ENCODE measurements around the gene DDX23.

DDX23 gene

GRCh38 chr12:48831257-48831656 is 20.7 kb downstream of the DDX23 start:
- peaks cover 67 to 100% (median 97%) of the 10 kb centered on the region in 3 donors for H3K36me3 ChIP-seq
- TF ChIP-seq, protein P1, sequence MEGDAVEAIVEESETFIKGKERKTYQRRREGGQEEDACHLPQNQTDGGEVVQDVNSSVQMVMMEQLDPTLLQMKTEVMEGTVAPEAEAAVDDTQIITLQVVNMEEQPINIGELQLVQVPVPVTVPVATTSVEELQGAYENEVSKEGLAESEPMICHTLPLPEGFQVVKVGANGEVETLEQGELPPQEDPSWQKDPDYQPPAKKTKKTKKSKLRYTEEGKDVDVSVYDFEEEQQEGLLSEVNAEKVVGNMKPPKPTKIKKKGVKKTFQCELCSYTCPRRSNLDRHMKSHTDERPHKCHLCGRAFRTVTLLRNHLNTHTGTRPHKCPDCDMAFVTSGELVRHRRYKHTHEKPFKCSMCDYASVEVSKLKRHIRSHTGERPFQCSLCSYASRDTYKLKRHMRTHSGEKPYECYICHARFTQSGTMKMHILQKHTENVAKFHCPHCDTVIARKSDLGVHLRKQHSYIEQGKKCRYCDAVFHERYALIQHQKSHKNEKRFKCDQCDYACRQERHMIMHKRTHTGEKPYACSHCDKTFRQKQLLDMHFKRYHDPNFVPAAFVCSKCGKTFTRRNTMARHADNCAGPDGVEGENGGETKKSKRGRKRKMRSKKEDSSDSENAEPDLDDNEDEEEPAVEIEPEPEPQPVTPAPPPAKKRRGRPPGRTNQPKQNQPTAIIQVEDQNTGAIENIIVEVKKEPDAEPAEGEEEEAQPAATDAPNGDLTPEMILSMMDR (IDR thresholded peaks at IDR 0.05), result no peak
- no peaks in the 10 kb centered on the region for H3K9me3 ChIP-seq
- H3K27me3 ChIP-seq, result no peaks in the 10 kb centered on the region
- intact Hi-C loops (cut with DNase I; ENCODE audit: low total_unique reads), result no loop called here
- DNase-seq, result no peak
- H3K27ac ChIP-seq, result no peak overlapping the region
- H3K4me3 ChIP-seq, result no peak overlapping the region
- H3K4me1 ChIP-seq, result no peaks in the 10 kb centered on the region

DNA sequence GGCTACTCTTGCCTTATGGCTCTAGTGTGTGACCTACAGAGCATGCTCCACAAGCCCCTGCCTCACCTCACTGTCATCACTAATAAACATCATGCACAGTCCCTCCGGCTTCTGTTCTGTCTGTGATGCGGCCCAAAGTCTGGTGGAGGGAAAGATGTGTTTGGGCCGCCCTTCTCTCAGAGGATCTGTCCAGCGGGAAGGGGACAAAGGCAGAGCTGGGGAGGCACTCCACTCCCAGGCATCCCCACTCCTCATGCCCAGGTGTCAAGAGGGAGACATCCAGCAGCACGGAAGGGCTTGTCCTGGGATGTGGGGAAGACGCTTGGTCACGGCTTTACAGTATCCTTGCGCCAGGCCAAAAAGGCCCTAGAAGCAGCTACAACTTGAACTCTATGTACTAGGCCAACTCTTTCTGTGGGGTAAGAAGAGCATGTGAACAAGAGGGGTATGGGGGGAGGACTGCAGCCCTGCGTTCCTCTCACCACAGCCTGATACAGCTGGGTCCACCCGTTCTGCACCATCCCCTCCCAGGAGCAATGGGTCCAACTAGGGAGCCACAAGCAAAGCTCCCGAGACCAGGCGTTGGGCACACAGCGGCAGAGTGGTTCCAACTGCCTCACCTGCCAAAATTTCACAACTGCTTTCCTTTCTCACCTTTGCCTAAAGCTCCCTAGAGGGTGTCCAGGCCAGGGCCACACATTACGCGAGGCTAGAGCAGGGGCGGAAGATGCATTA is 23.0 kb downstream of the DDX23 start:
- no peaks in the 10 kb centered on the region for H3K27me3 ChIP-seq
- H3K27ac ChIP-seq, result no peak overlapping the region
- H3K36me3 ChIP-seq, result peaks cover 48 to 100% (median 85%) of the 10 kb centered on the region in 3 donors
- TF ChIP-seq, protein P1 (IDR thresholded peaks at IDR 0.05), result no peak
- no peak overlapping the region for H3K4me3 ChIP-seq
- DNase-seq, result no peak
- no peaks in the 10 kb centered on the region for H3K4me1 ChIP-seq
- no peaks in the 10 kb centered on the region for H3K9me3 ChIP-seq
- intact Hi-C loops (cut with DNase I; ENCODE audit: low total_unique reads), result no loop called here

DNA sequence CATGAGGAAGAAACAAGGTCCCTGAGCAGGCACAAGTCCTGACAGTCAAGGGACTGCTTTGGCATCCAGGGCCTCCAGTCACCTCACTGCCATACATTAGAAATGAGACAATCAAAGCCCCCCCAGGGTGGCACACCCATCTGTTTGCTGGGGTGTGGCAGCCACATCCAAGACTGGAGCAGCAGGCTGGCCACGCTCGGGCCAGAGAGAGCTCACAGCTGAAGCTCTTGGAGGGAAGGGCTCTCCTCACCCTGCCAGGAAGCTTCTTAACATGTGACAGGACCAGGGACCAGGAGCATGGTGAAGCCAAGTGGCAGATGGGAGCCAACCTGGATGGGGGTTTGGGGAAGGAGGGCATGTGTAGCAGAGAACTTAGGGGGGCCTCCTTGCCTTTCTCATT is 23.7 kb downstream of the DDX23 start:
- no peak for DNase-seq
- no peaks in the 10 kb centered on the region for H3K9me3 ChIP-seq
- H3K36me3 ChIP-seq, result peaks cover 41 to 100% (median 81%) of the 10 kb centered on the region in 3 donors
- no peaks in the 10 kb centered on the region for H3K4me1 ChIP-seq
- TF ChIP-seq, protein P1 (IDR thresholded peaks at IDR 0.05), result no peak
- no peaks in the 10 kb centered on the region for H3K27me3 ChIP-seq
- no peak overlapping the region for H3K27ac ChIP-seq
- H3K4me3 ChIP-seq, result no peak overlapping the region
- intact Hi-C loops (cut with DNase I; ENCODE audit: low total_unique reads), result no loop called here

DNA sequence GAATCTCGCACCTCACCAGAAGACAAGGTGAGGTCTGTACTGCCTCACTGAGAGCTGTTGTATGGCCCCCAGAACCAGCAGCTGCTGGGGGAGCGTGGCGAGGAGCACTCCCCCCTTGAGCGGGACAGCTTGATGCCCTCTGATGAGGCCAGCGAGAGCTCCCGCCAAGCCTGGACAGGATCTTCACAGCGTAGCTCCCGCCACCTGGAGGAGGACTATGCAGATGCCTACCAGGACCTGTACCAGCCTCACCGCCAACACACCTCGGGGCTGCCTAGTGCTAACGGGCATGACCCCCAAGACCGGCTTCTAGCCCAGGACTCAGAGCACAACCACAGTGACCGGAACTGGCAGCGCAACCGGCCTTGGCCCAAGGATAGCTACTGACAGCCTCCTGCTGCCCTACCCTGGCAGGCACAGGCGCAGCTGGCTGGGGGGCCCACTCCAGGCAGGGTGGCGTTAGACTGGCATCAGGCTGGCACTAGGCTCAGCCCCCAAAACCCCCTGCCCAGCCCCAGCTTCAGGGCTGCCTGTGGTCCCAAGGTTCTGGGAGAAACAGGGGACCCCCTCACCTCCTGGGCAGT is 24.4 kb downstream of the DDX23 start:
- TF ChIP-seq, protein P1 (IDR thresholded peaks at IDR 0.05), result no peak
- Histone ChIP-seq H3K36me3 (peaks cover 35 to 95% (median 74%) of the 10 kb centered on the region in 3 donors), H3K27ac (no peak overlapping the region), H3K9me3 (no peaks in the 10 kb centered on the region), H3K27me3 (no peaks in the 10 kb centered on the region), H3K4me1 (no peaks in the 10 kb centered on the region), H3K4me3 (no peak overlapping the region)
- intact Hi-C loops (cut with DNase I; ENCODE audit: low total_unique reads), result no loop called here
- no peak for DNase-seq

DNA sequence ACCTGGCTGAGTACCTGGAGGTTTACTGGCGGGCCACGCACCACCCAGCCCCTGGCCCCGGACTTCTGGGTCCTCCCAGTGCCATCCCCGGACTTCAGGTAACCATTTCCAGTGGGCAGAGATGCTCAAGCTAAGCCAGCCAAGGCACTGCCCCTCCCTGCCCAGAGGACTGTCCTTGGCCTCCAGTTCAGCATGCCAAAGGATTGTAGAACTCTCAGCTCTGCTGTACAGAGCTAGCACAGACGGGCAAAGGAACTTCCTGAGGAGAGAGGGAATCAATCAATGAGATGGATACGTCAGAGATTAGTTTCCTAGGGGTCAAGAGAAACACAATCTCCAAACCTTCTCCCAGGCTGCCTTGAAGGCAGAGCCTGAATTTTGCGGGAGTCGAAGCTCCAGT is 24.9 kb downstream of the DDX23 start:
- peaks cover 30 to 90% (median 68%) of the 10 kb centered on the region in 3 donors for H3K36me3 ChIP-seq
- no peaks in the 10 kb centered on the region for H3K27me3 ChIP-seq
- H3K4me1 ChIP-seq, result no peaks in the 10 kb centered on the region
- H3K4me3 ChIP-seq, result no peak overlapping the region
- no peak for DNase-seq
- intact Hi-C loops (cut with DNase I; ENCODE audit: low total_unique reads), result no loop called here
- H3K9me3 ChIP-seq, result no peaks in the 10 kb centered on the region
- no peak overlapping the region for H3K27ac ChIP-seq
- TF ChIP-seq, protein P1 (IDR thresholded peaks at IDR 0.05), result no peak
